Central memory CD4-positive, alpha-beta T cell (primary cell): ENCODE data around the gene SPNS3.

ENCODE experiments used
- DNase-seq: peaks from one replicate; pipeline ENCODE4 v3.0.0; 2022

Gene SPNS3

GRCh38 chr17:4472286-4472685, 38.5 kb downstream of the SPNS3 start:
- no peak for DNase-seq

- no peak for DNase-seq
Observed at GRCh38 chr17:4474093-4474492, 40.4 kb downstream of the SPNS3 start.

GRCh38 chr17:4475001-4475400, 41.3 kb downstream of the SPNS3 start:
- DNase-seq: no peak

DNA sequence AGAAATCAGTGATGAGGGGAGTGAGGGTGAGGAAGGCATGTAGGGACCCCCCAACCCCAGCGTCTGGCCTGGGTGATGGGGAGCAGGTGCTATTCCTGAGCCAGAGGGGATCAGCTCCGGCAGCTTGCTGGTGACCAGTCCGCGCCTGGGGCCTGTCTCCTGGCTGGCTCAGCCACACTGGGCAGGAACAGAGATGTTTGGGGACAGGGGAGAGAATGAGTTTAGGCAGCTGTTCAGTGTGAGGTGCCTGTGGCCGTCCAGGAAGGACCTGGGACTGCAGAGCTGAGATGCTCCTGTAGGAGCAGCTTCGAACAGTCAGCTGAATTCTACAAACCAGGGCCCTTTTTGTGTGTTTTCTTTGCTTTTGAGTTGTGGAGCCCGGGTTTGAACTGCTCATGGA, 41.7 kb downstream of the SPNS3 start:
- no peak for DNase-seq

DNA sequence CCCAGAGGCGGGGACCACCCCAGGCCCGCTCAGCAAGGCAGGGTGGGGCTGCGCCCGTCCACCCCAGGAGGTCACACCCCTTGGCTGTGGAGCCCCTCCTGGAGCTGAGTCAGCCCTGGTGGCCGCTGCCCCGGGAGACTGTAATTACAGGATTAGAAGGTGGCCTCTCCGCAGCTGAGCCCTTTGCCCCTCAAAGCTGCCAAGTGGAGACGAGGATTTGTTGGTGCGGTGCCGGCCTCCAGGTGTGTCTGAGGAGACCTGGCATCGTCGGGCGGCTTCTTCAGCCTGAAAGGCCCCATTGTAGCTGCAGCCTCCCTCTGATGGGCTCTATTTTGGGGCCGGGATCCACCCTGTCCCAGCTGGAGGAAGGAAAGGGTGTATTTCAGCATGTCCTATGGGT, 42.3 kb downstream of the SPNS3 start:
- no peak for DNase-seq

- no peak for DNase-seq
Observed at GRCh38 chr17:4476511-4477070, 42.9 kb downstream of the SPNS3 start.

DNA sequence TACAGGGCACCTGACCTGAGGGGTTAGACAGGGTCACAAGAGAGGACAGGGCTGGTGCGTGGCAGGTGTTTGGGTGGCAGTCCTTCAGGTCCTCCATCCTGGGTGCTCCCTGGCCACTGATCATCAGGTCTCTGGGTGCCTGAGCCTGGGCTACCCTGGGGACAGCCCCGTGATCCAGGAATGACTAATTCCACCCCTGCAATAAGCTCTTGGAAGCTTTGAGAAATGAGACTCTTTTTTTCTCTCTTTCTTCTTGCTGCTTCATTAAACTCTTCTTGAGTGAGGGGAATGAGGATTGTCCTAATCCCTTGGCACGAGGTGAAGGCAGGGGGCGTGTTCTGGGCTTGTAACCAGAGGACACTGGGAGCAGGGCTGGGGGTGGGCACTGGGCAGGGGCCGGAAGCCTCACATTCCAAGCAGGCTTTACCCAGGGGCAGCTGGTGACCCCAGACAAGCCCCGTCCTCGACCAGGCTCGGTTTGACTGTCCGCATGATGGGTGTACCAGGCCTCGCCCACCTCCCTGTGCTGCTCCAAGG, 43.6 kb downstream of the SPNS3 start:
- no peak for DNase-seq

GRCh38 chr17:4478318-4478830, 44.6 kb downstream of the SPNS3 start:
- no peak for DNase-seq

DNA sequence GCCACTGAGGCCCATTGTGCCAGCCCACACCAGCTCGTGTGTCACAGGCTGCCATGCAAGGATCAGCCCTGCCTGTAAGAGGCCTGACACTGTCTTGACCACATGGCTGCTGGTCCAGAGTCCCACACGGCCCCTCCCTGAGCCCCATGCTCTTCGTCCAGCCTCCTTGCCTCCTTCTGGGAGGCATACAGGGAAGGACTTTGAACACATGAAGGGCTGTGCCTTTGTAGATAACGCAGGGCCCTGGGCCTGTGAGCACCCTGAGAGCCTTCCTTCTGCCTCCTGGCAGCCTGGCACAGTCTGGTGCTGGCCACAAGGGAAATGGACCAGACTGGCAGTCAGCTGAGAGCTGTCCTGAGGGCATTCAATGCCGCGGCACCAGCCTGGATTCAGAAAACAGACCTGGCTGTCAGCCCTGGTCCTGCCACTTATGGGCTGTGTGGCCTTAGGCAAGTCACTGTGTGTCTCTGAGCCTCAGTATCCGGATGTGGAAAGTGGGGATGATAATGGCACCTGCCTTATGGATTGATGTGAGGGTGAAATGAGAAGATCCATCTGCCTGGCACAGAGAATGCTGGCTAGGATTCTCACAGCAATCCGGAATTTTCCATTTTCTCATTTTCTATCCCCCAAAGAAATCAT, 45.7 kb downstream of the SPNS3 start:
- DNase-seq: no peak

DNA sequence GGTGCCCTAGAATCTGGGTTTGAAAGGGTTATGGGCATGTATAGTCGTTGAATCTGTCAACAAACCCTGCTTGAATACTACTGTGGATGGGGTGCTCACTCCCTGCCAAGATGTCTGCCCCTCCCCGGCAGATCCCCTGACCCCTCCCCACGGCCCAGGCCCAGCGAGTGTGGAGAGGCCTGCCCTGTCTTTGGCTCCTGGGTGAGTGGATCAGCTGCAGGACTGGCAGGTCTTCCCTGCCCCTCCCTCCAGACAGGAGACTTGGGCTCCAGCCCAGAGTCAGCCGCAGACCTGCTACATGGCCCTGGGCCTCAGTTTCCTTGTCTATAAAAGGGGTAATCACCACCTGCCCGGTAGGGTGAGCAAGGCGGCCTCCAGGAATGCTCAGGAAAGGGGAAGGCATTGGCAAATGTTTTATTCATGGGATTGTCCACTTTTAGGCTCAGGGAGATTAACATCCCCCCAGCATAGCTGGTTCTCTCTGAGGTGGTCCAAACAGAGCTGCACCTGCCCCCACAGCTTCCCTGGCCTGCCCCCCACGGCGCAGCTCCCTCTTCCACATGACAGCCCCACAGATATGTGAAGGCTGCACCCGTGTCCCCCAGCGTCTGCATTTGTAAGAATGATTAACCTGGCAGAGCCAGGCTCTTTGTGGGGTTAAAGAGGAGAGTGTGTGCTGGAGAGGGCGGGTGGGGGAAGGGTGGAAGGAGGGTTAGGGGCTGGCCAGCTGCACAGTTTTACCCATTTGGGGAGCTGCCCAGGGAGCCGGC, 46.4 kb downstream of the SPNS3 start:
- DNase-seq: no peak

GRCh38 chr17:4480929-4481898, 47.5 kb downstream of the SPNS3 start:
- peak; percentile 18 for DNase-seq

- no peak for DNase-seq
Observed at GRCh38 chr17:4482338-4483011, 48.7 kb downstream of the SPNS3 start.

DNA sequence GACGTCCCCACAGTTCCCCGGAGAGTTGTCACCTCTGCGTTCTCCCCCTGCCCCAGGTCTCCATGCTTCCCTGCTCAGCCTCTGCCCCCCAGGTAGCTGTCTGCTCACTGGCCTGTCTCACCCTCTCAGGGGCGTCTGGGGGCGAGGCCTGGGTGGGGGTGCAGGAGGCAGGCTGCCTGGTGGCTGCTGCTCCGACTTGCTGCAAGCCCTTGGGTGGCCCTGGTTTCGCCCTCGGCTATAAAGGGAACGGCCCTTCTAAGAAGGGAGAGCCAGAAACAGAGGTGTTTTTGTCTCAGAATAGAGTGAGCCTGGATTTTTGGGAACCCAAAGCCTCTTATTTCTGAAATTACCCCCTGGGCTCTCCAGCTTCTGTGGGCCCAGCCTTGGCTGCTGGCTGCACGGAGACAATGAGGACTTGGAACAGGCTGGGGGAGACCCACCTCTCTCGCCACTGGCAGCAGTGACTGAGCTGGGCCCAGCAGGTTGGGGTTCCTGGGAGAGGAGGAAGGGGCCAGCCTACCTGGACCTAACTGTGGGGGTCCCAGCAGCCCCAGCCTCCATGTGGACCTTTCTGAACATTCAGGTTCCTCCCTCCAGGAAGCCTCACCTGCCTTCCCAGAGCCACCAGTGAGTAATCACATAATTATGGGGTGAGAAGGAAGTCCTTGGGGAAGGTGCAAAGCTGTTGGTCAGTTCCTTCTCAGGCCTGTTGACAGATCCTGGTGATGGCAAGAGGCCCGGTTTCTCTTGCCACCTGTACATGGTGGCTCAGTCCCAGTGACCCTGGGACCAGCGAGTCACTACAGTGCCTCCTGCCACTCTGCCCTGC, 49.5 kb downstream of the SPNS3 start:
- DNase-seq: no peak

- DNase-seq: peak; percentile 36
Observed at GRCh38 chr17:4485676-4486646, 52.2 kb downstream of the SPNS3 start.

DNA sequence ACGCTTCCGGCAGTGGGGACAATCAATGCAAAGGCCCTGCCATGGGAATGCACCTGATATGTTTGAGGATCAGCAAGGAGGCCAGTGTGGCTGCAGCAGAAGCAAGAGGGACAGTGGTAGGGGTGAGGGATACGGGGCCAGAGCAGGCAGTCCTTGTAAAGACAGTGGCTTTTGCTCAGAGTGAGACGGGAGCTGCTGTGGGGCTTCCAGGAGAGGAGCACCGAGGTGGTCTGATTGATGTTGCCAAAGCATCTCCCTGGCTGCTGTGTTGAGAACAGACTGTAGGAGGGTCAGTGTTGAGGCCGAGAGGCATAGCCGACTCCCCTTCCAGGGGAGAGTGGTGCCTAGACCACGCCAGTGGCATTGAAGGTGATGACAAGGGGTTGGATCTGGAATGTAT, 53.6 kb downstream of the SPNS3 start:
- no peak for DNase-seq

- DNase-seq: no peak
Observed at GRCh38 chr17:4487820-4488716, 54.3 kb downstream of the SPNS3 start.

- DNase-seq: no peak
Observed at GRCh38 chr17:4488989-4489595, 55.4 kb downstream of the SPNS3 start.

DNA sequence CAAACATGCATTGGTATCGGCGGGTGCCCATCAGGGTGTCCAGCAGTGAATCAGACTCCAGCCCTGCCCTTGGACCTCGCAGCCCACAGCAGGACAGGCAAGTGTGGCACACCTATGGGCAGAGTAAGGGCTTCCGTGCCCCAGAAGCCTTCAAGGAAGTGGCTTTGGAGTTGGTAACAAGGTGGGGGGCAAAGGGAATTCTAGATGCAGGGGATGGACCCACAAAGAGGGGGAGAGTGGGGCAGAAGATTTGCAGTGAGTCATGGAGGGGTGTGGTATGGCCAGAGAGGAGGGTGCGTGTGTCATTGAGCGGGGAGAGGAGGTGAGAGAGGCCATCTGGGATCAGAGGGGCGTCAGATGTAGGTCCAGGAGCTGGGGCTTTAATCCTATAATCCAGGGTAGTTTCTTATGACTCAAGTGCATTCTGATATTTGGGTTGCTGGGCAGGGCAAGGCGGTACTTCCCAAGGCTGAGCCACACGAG, 56.4 kb downstream of the SPNS3 start:
- no peak for DNase-seq
